HL-60 (cell line): Measurements from ENCODE around the gene GSTM2.

Experiments
- POLR2AphosphoS5 ChIP-seq: IDR thresholded peaks from 2 replicates; pipeline ENCODE4 v1.6.1; 2012; ENCODE audit warnings: low read depth
- TF ChIP-seq, protein P1 (sequence below): IDR thresholded peaks from one replicate; pipeline ENCODE4 v1.5.1; 2011; ENCODE audit warnings: low read length, control low read depth, inconsistent platforms; ENCODE audit not compliant: insufficient read depth
- TF ChIP-seq, protein P2 (sequence below): IDR thresholded peaks from 2 replicates; pipeline ENCODE4 v1.6.1; 2012; ENCODE audit warnings: low read depth; ENCODE audit not compliant: insufficient replicate concordance

DNA sequence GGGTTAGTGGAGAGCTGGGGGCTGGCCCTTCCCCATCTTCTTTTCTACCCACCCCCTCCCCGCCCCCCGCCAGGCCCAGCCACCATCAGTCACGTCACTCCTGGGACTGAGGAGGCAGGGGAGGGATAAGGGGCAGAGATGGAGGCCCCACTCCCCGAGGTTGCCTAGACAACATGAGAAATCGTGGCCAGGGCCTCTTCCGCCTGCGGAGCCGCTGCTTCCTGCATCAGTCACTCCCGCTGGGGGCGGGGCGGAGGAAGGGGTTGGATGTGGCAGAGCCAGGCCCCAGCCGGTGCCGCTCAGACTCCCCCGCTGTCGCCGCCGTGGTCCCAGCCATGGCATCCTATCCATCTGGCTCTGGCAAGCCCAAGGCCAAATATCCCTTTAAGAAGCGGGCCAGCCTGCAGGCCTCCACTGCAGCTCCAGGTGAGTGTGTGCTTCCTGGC is 47.0 kb upstream of the GSTM2 start:
- TF ChIP-seq, protein P1, sequence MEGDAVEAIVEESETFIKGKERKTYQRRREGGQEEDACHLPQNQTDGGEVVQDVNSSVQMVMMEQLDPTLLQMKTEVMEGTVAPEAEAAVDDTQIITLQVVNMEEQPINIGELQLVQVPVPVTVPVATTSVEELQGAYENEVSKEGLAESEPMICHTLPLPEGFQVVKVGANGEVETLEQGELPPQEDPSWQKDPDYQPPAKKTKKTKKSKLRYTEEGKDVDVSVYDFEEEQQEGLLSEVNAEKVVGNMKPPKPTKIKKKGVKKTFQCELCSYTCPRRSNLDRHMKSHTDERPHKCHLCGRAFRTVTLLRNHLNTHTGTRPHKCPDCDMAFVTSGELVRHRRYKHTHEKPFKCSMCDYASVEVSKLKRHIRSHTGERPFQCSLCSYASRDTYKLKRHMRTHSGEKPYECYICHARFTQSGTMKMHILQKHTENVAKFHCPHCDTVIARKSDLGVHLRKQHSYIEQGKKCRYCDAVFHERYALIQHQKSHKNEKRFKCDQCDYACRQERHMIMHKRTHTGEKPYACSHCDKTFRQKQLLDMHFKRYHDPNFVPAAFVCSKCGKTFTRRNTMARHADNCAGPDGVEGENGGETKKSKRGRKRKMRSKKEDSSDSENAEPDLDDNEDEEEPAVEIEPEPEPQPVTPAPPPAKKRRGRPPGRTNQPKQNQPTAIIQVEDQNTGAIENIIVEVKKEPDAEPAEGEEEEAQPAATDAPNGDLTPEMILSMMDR: no peak
- TF ChIP-seq, protein P2, sequence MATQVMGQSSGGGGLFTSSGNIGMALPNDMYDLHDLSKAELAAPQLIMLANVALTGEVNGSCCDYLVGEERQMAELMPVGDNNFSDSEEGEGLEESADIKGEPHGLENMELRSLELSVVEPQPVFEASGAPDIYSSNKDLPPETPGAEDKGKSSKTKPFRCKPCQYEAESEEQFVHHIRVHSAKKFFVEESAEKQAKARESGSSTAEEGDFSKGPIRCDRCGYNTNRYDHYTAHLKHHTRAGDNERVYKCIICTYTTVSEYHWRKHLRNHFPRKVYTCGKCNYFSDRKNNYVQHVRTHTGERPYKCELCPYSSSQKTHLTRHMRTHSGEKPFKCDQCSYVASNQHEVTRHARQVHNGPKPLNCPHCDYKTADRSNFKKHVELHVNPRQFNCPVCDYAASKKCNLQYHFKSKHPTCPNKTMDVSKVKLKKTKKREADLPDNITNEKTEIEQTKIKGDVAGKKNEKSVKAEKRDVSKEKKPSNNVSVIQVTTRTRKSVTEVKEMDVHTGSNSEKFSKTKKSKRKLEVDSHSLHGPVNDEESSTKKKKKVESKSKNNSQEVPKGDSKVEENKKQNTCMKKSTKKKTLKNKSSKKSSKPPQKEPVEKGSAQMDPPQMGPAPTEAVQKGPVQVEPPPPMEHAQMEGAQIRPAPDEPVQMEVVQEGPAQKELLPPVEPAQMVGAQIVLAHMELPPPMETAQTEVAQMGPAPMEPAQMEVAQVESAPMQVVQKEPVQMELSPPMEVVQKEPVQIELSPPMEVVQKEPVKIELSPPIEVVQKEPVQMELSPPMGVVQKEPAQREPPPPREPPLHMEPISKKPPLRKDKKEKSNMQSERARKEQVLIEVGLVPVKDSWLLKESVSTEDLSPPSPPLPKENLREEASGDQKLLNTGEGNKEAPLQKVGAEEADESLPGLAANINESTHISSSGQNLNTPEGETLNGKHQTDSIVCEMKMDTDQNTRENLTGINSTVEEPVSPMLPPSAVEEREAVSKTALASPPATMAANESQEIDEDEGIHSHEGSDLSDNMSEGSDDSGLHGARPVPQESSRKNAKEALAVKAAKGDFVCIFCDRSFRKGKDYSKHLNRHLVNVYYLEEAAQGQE: no peak
- TF ChIP-seq POLR2AphosphoS5: peak; percentile 35; the same call in 1 of the 2 replicates
